ENCODE results near the gene FRG2C.
"Not testable (repeated sequence)": the region's sequence is repeated elsewhere in the genome, so short reads cannot be mapped to it uniquely, and the experiment has no call there.

The FRG2C gene

DNA sequence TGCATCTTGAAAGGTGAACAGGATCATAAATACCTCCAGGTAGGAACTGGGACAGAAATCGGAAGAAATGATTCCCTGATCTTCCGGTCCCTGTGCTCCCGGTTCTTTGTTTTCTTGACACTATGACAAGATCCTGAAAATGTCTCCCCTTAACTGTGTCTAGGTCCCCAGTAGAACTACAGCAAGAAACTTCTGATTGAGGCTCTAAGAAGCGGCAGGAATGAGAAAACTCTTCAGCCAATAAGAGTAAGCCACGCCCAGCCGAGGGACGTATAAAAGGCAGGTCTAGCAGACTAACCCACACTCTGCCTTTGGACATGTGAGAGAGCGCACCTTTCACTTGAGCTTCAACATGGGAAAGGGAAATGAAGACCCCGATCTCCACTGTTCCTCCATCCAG is at the start of gene FRG2C:
Gene FRG2C, plus strand, starts transcription at position 301 of the 400 bp plus-strand sequence. Its CDS starts 52 bp downstream, at position 353.
- not testable (repeated sequence) for DNase-seq (ENCODE audit: low read depth, low spot score)

DNA sequence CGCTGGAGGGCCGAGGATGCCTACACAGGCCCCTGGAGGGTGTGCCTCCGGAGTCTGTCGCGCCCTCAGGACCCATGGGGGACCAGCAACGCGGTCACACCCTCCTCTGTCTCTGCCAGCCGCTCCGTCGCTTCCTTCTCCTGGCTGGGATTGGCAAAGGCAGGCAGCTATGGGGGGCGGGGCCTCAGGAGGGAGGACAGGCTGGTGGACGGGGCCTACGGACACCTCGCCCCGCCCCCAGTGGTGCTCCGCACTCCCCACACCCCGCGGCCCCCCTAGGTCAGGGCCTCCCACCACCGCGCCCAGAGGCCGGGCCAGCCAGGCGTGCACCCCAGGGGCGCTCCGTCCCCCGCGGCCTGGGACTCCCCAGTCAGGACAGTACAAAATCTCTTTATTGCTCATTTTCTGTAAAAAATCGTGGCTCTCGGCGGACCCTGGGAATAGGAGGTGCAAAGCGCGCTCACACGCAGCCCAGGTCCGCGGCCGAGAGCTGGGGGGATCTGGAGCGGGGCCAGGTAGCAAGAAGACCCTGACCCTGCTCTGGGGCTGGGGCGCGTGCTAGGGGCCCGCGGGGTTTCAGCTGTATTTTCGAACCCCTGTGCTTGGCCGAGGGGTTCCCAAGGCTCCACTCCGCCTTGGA is 45.3 kb upstream of the FRG2C start:
- not testable (repeated sequence) for DNase-seq (ENCODE audit: low read depth, low spot score)

DNA sequence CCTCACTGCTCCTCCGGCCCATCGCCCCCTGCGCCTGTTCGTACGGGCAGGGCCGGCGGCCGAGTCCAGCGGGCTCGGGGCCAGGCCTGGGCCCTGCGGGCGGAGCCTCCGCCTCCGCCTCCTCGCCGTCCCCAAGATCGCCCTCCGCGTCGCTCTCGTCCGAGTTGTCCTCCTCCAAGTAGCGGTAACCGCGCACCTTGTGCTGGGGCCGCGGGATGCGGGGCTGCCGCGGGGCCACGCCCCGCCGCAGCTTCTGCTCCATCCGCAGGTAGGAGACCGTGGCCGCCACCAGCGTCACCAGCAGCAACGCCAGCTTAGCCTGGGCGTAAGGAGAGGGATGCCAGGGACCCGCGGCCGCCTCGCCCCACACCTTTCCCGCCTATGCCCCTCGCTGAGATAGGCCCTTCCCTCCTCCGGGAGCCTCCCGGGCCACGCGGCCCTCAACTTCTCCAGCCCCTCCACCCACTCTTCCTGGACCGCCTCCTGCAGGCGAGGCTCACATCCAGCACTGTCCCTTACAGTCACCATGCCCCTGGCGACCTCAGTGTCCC is 44.6 kb upstream of the FRG2C start:
- not testable (repeated sequence) for DNase-seq (ENCODE audit: low read depth, low spot score)

DNA sequence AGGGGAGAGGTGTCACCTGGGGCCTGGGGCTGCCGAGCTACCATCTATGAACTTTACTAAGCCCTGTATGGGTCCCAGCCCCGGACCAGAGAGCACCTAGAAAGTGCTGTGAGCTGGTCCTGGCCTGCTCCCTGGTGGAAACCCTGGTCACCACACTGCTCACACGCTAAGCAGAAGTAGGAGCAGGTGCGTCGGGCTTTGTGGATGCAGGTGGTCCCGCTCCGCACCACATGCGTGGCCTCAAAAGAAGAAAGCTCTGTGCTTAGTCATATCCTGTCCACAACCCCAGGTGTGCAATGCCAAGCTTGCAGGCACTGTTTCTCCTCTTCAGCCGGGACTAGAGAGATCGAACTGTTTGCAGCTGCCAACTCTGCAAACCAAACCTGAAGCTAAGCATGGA is 42.4 kb upstream of the FRG2C start:
- DNase-seq (ENCODE audit: low read depth, low spot score): not testable (repeated sequence)

DNA sequence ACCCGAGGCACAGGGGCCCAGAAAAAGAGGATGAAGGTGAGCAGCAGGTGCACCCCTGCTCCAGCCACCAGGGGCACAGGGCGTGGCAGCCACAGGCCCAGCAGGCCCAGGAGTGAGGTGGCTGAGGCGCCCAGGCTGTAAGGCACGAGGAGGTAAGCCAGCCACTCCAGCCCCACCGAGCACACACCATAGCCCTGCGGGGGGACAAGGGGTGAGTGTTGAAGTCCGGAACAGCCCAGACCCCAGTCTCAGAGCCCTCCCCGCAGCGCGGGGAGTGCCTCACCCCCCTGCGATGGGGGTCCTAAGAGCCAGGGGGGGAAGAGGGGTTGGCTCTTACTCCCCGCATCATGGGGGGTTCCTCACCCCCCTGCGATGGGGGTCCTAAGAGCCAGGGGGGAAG is 40.5 kb upstream of the FRG2C start:
- not testable (repeated sequence) for DNase-seq (ENCODE audit: low read depth, low spot score)

DNA sequence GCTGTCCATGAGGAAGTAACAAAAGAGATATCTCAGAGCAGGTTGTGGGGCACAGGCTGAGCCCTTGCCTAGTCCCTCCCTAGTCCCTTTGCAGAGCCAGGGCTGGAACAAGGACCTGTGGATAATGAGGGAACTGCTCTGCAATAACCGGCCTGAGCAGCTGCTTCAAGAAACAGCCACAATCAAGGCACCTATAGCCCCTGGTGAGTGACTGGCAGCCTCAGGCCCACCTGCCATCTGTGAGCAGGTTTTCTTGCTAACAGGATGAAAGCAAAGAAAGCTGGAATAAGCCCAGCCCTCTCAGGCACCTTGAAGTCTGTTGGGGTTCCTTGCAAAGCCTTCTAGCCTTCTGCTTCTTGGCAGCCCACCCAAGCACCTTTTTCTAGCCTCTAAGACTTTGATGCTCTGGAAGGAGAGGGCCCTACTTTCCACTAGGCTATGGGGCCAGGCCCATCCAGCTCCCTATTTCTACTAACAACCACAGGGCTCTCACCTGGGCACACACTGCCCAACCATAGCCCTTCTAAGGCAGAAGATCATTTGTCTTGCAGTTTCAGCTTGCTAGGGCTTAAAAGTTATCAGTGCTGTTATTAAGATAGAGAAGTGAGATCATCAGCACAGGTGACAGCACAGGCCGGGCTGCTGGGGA is 33.1 kb upstream of the FRG2C start:
- not testable (repeated sequence) for DNase-seq (ENCODE audit: low read depth, low spot score)

DNA sequence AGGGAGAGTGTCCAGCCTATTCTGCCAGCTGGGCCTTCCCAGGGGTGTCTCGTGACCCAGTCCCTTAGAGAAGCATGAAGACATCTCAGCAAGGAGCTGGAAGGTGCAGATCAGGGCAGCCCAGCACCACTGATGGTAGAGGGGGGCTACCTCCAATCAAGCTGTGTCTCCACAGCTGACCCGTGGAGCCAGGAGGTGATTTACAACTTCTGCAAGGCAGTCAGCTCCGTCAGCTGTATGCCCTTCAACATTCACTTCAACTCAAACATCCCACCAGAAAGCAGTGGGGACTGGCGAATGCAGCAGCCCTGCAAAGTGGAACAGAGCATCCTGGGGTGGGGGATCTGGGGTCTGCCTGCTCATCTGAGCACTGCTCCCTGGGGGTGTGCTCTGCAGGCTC is 32.6 kb upstream of the FRG2C start:
- DNase-seq (ENCODE audit: low read depth, low spot score): no peak

DNA sequence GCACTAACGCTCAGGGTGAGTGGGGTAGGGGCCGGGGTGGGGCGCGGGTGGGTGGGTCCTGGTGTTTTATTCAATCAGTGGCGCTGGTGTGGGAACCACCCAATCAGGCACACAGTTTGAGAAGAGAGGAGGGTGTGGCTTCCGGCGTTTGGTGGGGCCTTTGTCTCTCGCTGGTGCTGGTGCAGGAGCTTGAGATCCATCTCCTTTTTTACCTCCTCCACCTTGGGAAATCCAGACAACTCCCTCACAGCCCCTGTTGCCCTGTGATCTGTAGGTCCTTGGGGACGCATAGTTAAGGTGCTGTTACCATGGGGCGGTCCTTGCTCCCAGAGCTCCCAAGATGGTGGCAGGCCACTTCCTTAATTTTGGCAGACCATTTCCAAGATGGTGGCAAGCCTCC is 25.2 kb upstream of the FRG2C start:
- not testable (repeated sequence) for DNase-seq (ENCODE audit: low read depth, low spot score)

DNA sequence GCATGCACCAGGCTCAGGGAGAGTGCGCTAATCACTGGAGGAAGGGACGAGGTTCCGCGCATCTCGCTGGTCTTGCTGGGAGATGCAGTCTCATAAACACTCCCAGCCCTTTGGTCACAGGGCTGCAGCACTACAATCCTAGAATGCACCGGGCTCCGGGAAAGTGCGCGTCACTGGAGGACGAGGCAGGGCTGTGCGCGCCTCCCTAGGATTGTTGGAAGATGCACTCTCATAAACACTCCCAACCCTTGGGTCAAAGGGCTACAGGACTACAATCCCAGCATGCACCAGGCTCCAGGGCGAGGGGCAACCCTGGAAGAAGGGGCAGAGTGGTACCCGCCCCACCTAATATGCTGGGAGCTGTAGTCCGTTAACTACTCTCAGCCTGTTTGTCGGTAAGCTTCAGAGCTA is 23.0 kb upstream of the FRG2C start:
- peak; percentile 65 for DNase-seq (ENCODE audit: low read depth, low spot score)

DNA sequence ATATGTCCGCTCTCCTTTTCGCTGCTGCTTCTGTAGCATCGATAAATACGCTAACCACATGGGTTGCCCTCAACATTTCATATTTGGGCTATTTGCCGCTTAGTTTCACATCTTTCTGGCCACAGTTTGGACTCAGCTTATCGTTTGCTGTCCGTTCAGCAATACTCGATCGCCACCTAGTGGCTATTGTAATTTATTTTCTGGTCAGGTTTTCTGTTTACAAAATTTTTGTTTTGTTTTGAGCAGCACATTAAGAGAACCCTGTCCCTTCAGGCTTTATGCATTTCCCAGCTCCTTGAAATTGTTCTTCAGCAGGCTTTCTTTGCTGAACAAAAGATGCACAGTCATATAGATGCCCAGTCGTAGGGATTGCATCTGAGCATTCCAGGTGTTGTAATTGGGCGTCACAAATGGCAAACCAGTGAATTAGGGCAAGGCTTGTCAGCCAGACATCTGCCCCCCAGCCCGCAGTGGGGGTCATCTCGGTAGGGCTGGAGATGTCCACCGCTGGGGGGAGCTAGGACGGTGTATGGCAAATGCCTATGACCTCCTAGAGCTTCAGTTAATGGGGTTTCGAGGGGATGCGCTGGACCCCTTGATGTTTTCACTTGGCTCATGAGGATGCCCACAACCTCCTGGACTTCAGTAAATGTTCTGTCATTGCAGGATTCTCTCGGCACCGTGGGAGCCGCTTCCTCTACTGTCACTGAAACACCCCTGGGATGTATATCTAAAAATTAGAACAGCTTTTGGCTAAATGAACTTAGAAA is 20.9 kb upstream of the FRG2C start:
- DNase-seq (ENCODE audit: low read depth, low spot score): not testable (repeated sequence)

DNA sequence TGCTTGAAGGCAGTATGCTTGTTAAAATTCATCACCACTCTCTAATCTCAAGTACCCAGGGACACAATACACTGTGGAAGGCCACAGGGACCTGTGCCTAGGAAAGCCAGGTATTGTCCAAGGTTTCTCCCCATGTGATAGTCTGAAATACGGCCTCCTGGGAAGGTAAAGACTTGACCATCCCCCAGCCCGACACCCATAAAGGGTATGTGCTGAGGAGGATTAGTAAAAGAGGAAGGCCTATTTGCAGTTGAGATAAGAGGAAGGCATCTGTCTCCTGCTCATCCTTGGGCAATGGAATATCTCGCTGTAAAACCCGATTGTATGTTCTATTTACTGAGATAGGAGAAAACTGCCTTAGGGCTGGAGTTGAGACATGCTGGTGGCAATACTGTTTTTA is 18.6 kb upstream of the FRG2C start:
- not testable (repeated sequence) for DNase-seq (ENCODE audit: low read depth, low spot score)

DNA sequence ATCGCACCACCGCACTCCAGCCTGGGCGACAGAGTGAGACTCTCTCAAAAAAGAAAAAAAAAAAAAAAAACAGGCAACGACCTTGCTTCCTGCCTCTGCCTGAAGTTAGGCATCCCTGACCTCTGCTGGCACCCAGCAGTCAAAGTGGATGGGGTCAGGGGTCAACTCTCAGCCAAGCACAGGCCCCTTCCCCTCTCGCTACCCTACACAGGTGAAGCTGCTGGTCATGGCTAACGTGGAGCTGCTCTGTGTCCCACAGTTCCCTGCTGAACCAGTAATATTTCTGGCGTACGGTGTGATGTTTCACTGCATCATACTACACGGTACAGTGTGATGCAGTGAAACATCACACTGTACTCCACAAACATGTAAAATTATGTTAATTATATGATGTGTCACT is 13.9 kb upstream of the FRG2C start:
- no peak for DNase-seq (ENCODE audit: low read depth, low spot score)

DNA sequence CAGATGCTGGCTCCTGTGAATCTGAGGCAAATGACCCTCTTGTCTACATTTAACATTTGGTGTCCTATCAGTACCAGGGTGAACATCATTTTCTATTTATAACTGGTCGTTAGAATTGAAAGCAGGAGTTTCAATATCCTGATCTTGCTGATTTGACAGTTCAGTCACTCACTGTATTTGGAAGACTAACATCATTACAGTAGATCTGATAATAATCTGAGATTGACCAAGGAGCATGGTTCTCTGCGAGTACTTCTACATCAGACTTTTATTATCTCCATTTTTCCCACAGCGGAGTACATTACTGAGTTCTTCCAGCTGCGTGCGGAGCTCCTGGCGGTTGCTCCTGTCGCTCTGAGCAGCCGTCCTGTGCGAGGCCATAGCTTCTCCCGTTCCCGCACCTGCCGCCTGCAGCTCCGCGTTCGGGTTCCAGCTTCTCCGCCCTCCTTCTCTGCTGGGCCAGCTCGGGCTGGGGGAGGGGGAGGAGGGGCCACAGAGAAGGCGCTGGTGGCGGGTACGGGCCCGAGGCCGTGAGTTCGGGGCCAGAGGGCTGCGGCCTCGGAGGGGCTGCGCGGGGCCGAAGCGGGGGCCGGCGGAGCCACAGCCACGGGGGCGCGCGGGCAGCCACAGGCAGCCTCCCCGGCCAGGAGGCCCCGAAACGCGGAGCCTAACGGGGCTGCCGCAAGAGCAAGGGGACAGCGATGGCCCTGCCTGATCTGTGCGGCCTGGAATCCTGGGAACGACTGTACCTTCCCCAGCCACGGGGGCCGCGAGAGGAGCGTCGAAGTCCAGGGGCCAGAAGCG is 8.8 kb upstream of the FRG2C start:
- not testable (repeated sequence) for DNase-seq (ENCODE audit: low read depth, low spot score)

DNA sequence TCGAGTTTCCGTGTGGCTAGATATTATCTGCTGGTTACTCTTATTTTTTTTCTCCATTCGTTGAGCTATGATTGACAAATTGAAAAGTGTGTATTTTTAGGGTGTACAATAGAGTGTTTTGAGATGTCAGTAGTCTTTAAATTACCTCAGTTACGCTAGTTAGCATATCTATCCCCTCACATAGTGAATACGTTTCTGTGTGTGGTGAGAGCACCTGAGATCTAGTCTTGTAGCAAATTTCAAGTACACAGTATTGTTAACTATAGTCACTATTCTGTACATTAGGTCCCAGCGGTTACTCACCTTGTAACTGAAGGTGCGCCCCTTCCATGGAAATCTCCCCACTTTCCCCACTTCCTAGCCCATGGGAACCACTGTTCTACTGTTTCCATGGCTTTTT is 8.2 kb upstream of the FRG2C start:
- DNase-seq (ENCODE audit: low read depth, low spot score): not testable (repeated sequence)

DNA sequence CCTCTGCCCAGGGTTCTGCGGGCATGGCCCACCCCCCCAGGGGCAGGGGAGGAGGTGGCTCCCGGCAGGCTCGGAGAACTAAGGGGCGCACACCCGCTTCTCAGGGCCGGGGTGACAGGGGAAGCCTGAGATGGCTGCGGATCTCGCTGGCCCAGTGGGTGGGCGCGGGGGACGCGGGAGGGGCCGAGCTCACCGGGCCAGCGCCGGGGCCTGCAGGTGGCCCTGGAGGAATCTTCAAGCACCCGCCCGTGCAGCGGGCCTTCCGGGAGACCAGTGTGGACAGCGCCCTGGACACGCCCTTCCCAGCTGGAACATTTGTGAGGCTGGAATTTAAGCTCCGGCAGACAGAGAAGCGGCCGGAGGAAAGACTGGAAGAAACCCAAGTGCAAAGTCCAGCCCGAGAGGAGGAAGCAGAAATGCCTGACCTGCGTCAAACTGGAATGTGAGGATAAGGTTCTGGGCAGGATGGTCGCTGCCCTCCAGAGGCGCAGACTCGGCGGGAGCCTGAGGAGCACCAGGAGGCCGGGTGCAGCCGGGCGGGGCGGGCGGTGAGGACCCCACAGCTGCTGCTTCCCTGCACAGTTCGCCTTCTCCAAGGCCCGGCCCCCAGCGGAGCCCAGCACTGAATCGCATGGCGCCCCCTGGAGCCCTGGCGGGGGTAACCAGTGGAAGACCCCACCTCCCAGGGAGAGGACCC is 5.6 kb upstream of the FRG2C start:
- not testable (repeated sequence) for DNase-seq (ENCODE audit: low read depth, low spot score)

DNA sequence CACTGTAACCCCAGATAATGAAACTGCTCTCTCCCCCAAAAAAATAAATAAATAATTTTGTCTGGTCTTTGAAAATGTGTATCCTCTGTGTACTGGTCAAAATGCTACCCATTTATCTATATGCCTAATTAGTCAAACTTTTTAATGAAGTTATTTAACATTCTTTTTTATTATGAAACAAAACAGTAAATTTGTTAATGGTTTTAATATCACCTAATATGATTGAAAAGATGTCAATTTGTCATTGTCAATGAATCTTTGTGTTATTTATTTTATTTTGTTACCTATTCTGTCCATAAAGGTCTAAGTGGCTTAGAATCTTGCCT is 5.1 kb upstream of the FRG2C start:
- DNase-seq (ENCODE audit: low read depth, low spot score): not testable (repeated sequence)

DNA sequence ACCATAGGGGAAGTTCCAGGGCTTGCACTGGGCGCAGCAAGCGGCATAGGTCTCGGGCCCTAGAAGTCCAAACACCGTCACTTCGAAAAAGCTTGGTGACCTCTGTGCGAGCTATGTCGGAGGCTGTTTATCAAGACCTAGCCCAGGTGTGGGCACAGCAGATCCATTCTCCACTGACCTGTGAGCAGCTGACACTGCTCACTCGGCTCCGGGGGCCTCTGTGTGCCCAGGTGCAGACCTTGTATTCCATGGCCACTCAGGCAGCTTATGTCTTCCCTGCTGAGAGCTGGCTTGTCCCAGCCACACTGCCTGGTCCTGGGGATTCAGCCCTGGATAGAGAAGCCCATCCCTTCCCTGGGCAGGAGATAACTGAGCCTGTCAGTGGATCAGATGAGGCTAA is 1.5 kb downstream of the FRG2C start:
- not testable (repeated sequence) for DNase-seq (ENCODE audit: low read depth, low spot score)

DNA sequence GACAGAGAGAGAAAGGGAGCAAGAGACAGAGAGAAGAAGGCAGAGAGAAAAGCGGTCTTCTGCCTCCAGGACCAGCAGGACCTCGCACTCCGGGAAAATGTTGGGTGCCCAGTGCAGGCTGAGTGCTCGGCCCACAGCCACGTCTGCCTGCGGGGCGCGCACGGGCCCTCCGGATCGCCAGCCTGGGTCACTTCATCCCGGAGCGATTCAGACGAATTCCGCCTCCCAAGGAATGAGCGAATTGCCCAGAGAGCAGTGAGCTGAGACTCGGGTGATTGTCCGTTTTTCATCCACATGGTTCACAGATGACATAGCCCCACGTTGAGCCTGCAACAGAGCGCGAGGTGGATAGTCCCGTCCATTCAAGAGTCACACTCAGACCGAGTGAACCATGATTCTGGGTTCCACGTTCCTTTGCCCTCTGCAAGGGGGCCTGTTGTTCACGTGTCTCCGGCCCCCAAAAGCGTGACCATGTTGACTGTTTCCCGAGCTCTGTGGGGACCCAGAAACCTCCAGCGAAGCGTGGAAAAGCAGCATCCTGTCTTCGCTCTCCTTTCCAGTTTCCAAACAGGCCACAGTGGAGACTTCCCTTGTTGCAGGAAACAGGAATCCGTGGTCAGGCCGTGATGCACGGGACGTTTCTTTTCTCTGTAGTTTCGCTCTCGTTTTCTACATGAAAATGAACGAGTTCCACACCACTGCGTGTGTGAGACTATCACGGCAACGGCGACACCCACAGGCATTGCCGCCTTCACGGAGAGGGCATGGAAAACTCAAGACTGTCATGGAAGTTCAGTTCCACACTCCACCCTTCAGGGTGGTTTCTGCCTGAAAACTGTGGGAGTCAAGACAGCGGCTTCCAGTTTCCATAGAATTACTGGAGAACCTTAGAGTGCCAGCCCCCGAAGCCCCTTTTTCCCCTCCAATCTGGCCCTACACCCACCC is 3.9 kb downstream of the FRG2C start:
- DNase-seq (ENCODE audit: low read depth, low spot score): not testable (repeated sequence)

DNA sequence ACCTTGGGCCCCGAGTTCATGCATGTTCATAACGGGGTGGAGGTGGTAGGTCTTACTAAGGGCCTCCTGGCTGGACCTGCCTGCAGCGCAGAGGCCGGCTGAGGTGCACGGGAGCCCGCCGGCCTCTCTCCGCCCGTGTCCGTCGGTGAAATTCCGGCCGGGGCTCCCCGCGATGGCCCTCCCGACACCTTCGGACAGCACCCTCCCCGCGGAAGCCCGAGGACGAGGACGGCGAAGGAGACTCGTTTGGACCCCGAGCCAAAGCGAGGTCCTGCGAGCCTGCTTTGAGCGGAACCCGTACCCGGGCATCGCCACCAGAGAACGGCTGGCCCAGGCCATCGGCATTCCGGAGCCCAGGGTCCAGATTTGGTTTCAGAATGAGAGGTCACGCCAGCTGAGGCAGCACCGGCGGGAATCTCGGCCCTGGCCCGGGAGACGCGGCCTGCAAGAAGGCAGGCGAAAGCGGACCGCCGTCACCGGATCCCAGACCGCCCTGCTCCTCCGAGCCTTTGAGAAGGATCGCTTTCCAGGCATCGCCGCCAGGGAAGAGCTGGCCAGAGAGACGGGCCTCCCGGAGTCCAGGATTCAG is 4.7 kb downstream of the FRG2C start:
- not testable (repeated sequence) for DNase-seq (ENCODE audit: low read depth, low spot score)

Measured in brain pericyte (primary cell).